Smooth muscle cell (in vitro differentiated cells): ENCODE results near the gene SPG21. TPM values are rescaled to one million over a fixed set of nuclear protein-coding genes. Genes with fewer than 3 reads are reported as not detected.

Source experiments
- DNase-seq: peaks from one replicate; lab custom pipeline; 2025; ENCODE audit not compliant: unreplicated experiment; lab: John Stamatoyannopoulos, UW
- H2AFZ ChIP-seq: fragments of 200-600 bp; sonication (generic); 2 replicates; pipeline ENCODE4 v1.6.0; 2016; ENCODE audit warnings: antibody characterized with exemption, low read depth, mild to moderate bottlenecking
- H3F3A ChIP-seq: fragments of 200-600 bp; sonication (generic); 2 replicates; pipeline ENCODE4 v1.6.0; 2017; ENCODE audit warnings: antibody characterized with exemption, low read depth
- H3K27ac ChIP-seq: fragments of 200-600 bp; sonication (generic); 2 replicates; pipeline ENCODE4 v1.5.1; 2016; ENCODE audit warnings: low read depth, mild to moderate bottlenecking
- H3K27me3 ChIP-seq: fragments of 200-600 bp; sonication (generic); 2 replicates; pipeline ENCODE4 v1.6.1; 2016; ENCODE audit warnings: low read depth, mild to moderate bottlenecking
- H3K36me3 ChIP-seq: fragments of 200-600 bp; sonication (generic); 2 replicates; pipeline ENCODE4 v1.5.1; 2016; ENCODE audit warnings: low read depth
- H3K4me1 ChIP-seq: fragments of 200-600 bp; sonication (generic); 2 replicates; pipeline ENCODE4 v1.5.1; 2016; ENCODE audit warnings: low read depth
- H3K4me2 ChIP-seq: fragments of 200-600 bp; sonication (generic); 2 replicates; pipeline ENCODE4 v1.6.0; 2016; ENCODE audit warnings: mild to moderate bottlenecking
- H3K4me3 ChIP-seq: fragments of 200-600 bp; sonication (generic); 2 replicates; pipeline ENCODE4 v1.5.1; 2016; ENCODE audit warnings: mild to moderate bottlenecking
- H3K79me2 ChIP-seq: fragments of 200-600 bp; sonication (generic); 2 replicates; pipeline ENCODE4 v1.6.0; 2016; ENCODE audit warnings: low read depth, mild to moderate bottlenecking
- H3K9ac ChIP-seq: fragments of 200-600 bp; sonication (generic); 2 replicates; pipeline ENCODE4 v1.6.0; 2016; ENCODE audit warnings: low read depth
- H3K9me3 ChIP-seq: fragments of 200-600 bp; sonication (generic); replicated peaks from 2 replicates; pipeline ENCODE4 v1.5.1; 2016; ENCODE audit warnings: low read depth
- H4K20me1 ChIP-seq: fragments of 200-600 bp; sonication (generic); 2 replicates; pipeline ENCODE4 v1.6.0; 2016; ENCODE audit warnings: low read depth
- WGBS: methylation state at CpG from one replicate; pipeline ENCODE4 v1.1.7; 2016; ENCODE audit warnings: low lambda C conversion rate; 5-methylcytosine and 5-hydroxymethylcytosine counted together
- polyA plus RNA-seq: library from polyadenylated mRNA; unstranded; fragments of >200 nt; fragmentation: Nextera tagmentation; extraction: Ambion mirVana; gene quantifications from 2 replicates; pipeline ENCODE4 v1.2.1, GENCODE V29; 2016
- total RNA-seq: library from RNA; depleted of rRNA; stranded (reverse); fragments of >200 nt; gene quantifications from 2 replicates; pipeline ENCODE4 v1.2.3, GENCODE V29; 2014
- TF ChIP-seq, protein P1 (sequence below): fragments of 200-600 bp; sonication (generic); IDR thresholded peaks from 2 replicates; pipeline ENCODE4 v1.5.1; 2017; ENCODE audit warnings: borderline replicate concordance, mild to moderate bottlenecking, antibody characterized with exemption; ENCODE audit not compliant: insufficient read depth, poor library complexity, severe bottlenecking

Gene SPG21
- total and polyA plus RNA-seq, 2 experiments from 2014 or later: 94.4 to 110 TPM

DNA sequence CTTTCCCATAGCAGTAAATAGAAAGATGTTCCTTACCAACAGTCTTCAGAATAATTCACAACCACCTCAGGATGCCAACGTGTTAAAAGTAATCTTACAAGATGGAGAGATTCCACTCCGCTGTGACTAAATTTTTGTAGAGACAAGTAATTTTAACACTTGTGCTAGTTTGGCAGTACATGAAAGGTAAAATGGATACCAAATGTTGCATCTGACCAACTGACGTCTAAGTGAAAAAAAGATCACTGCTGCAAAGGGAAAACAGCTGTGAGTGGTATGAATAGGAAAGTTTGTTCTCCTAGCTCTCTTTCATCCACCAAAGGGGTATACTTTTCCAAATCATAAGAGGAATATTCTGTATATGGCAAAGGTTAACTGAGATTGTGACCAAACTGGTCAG lies 2.6 kb downstream of the SPG21 start:
- Histone ChIP-seq H3K9me3 (no peaks in the 10 kb centered on the region), H3F3A (no peaks in the 10 kb centered on the region), H3K27ac (no peak overlapping the region), H3K9ac (no peak overlapping the region), H3K27me3 (no peaks in the 10 kb centered on the region), H3K79me2 (peaks cover 15% of the 10 kb centered on the region), H3K4me1 (peaks cover 9% of the 10 kb centered on the region), H3K4me3 (no peak overlapping the region), H4K20me1 (peaks cover 21% of the 10 kb centered on the region), H3K4me2 (no peak overlapping the region), H2AFZ (no peak overlapping the region), H3K36me3 (no peaks in the 10 kb centered on the region)
- 89% methylated on average over 3 of the region's 3 CpGs for WGBS
- TF ChIP-seq, protein P1, sequence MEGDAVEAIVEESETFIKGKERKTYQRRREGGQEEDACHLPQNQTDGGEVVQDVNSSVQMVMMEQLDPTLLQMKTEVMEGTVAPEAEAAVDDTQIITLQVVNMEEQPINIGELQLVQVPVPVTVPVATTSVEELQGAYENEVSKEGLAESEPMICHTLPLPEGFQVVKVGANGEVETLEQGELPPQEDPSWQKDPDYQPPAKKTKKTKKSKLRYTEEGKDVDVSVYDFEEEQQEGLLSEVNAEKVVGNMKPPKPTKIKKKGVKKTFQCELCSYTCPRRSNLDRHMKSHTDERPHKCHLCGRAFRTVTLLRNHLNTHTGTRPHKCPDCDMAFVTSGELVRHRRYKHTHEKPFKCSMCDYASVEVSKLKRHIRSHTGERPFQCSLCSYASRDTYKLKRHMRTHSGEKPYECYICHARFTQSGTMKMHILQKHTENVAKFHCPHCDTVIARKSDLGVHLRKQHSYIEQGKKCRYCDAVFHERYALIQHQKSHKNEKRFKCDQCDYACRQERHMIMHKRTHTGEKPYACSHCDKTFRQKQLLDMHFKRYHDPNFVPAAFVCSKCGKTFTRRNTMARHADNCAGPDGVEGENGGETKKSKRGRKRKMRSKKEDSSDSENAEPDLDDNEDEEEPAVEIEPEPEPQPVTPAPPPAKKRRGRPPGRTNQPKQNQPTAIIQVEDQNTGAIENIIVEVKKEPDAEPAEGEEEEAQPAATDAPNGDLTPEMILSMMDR: no peak
- DNase-seq: no peak

DNA sequence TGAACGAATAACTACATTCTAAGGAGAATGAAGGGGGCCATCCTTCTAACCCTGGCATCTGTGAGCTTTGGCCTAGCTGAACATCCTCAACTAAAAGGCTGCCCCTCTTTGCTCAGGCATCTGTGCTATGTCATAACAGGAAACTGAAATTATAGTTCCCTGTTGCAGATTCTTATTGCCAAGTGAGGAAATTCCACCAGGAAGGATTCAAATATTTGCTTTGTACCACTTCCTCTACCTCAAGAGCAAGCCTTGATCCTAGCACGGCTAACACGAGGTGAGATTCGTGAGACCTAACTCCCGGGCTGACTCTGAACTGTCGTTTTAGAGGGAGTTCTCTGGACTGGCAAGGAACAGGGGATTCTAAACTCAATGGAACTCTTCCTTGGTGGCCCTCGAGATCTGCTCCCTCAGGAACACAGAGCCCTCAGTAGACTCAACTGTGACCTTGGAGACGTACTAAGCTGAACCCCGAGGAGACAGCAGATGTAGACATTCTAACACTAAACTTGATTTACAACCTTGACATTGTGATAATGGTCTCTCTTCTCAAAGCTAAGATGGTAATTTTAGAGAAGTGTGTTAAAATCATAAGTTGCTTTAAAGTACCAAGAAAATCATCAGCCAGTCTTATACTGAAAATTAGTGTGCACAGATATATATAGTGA lies 4.2 kb downstream of the SPG21 start:
- Histone ChIP-seq H3K27ac (peak overlapping the region; percentile 65), H3K4me2 (no peak overlapping the region), H3K27me3 (no peaks in the 10 kb centered on the region), H3K79me2 (peaks cover 15% of the 10 kb centered on the region), H3K4me3 (no peak overlapping the region), H3K9ac (no peak overlapping the region), H3K9me3 (no peaks in the 10 kb centered on the region), H4K20me1 (peaks cover 21% of the 10 kb centered on the region), H3K4me1 (peaks cover 8% of the 10 kb centered on the region), H2AFZ (no peak overlapping the region), H3F3A (no peaks in the 10 kb centered on the region), H3K36me3 (no peaks in the 10 kb centered on the region)
- WGBS: 80% methylated on average over 9 of the region's 9 CpGs
- TF ChIP-seq, protein P1: no peak
- DNase-seq: no peak

DNA sequence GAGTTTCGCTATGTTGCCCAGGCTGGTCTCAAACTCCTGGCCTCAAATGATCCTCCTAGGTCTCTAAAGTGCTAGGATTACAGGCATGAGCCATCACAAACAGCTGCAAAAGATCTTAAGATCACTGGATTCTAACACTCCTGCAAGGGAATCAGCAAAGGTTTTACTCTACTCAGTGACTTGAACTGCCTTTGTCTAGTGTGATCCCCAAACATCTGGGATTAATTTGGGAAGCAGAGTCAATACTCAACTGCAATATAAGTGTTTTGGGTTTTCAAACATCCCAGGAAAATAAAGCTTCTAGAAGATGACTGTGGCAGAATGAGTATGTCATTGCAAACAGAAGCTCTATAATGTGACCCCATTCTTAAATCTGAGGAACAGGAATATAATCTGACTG lies 7.2 kb downstream of the SPG21 start:
- Histone ChIP-seq H3K4me3 (no peak overlapping the region), H3K36me3 (no peaks in the 10 kb centered on the region), H3K79me2 (peaks cover 6% of the 10 kb centered on the region), H3K4me1 (peaks cover 15% of the 10 kb centered on the region), H3K27me3 (no peaks in the 10 kb centered on the region), H4K20me1 (peaks cover 26% of the 10 kb centered on the region), H3K9ac (no peak overlapping the region), H3K27ac (no peak overlapping the region), H3K9me3 (no peaks in the 10 kb centered on the region), H3K4me2 (no peak overlapping the region), H3F3A (no peaks in the 10 kb centered on the region), H2AFZ (no peak overlapping the region)
- WGBS: 100% methylated on average over 1 of the region's 1 CpG
- DNase-seq: no peak
- TF ChIP-seq, protein P1: no peak
